MCF 10A (cell line): ENCODE measurements around the gene FIS1. TPM values are rescaled to one million over a fixed set of nuclear protein-coding genes. Genes with fewer than 3 reads are reported as not detected.
"Not testable (repeated sequence)": the region's sequence is repeated elsewhere in the genome, so short reads cannot be mapped to it uniquely, and the experiment has no call there.

Source experiments
- Bru-seq: library from RNA; stranded (reverse); fragments of 400-500 nt; gene quantifications from one replicate; lab custom pipeline; 2021; lab: Mats Ljungman, UMichigan
- BruChase-seq, 2 experiments: library from RNA; stranded (reverse); fragments of 400-500 nt; gene quantifications; one replicate each; lab custom pipeline; 2021; lab: Mats Ljungman, UMichigan
- BruUV-seq: library from RNA; stranded (reverse); fragments of 400-500 nt; replicated peaks from 2 replicates; lab custom pipeline; 2021; lab: Mats Ljungman, UMichigan
- CTCF ChIA-PET: fragments of 300-600 bp; sonication (Branson Sonifier 250); formaldehyde crosslinking; extraction: SDS; loops from one replicate; lab custom pipeline; 2021; ENCODE audit warnings: antibody characterized with exemption, inconsistent platforms; lab: Yijun Ruan, JAX
- POLR2A ChIA-PET: fragments of 300-600, 350-650 bp; sonication (Branson Sonifier 250); formaldehyde crosslinking; extraction: SDS; loops from one replicate; lab custom pipeline; 2020; ENCODE audit warnings: antibody characterized with exemption, inconsistent platforms; lab: Yijun Ruan, JAX
- DNase-seq: peaks from one replicate; pipeline ENCODE4 v3.0.0-alpha.2; 2018; ENCODE audit not compliant: unreplicated experiment
- H3K27ac Mint-ChIP-seq: one replicate; pipeline ENCODE4 v1.8.0; 2022; ENCODE audit warnings: mild to moderate bottlenecking, low read depth, mixed read lengths; ENCODE audit not compliant: unreplicated experiment
- H3K27me3 Mint-ChIP-seq: one replicate; pipeline ENCODE4 v1.8.0; 2022; ENCODE audit warnings: mixed read lengths; ENCODE audit not compliant: insufficient read depth, unreplicated experiment
- H3K36me3 Mint-ChIP-seq: one replicate; pipeline ENCODE4 v1.8.0; 2022; ENCODE audit warnings: mild to moderate bottlenecking, moderate library complexity, mixed read lengths; ENCODE audit not compliant: insufficient read depth, unreplicated experiment
- H3K4me1 Mint-ChIP-seq: one replicate; pipeline ENCODE4 v1.8.0; 2022; ENCODE audit warnings: mixed read lengths; ENCODE audit not compliant: insufficient read depth, unreplicated experiment
- H3K4me3 Mint-ChIP-seq: one replicate; pipeline ENCODE4 v1.8.0; 2022; ENCODE audit warnings: mild to moderate bottlenecking, moderate library complexity, mixed read lengths; ENCODE audit not compliant: unreplicated experiment
- H3K9me3 Mint-ChIP-seq: one replicate; pipeline ENCODE4 v1.8.0; 2022; ENCODE audit warnings: mixed read lengths; ENCODE audit not compliant: unreplicated experiment
- CTCF ChIP-seq: fragments of 200-600 bp; IDR thresholded peaks from one replicate; pipeline ENCODE4 v1.8.0; 2022; ENCODE audit warnings: antibody characterized with exemption, mild to moderate bottlenecking; ENCODE audit not compliant: unreplicated experiment
- intact Hi-C: fragments of 100-400 bp; cut with micrococcal nuclease; formaldehyde crosslinking; loops from 2 replicates; pipeline ENCODE4 v1.14.1; 2022
- long read RNA-seq: library from polyadenylated mRNA; stranded (forward); transcript quantifications from one replicate; pipeline ENCODE4 v2.0.0, GENCODE V29; 2022
- total RNA-seq: library from RNA; stranded (reverse); gene quantifications from 2 replicates; pipeline ENCODE4 v1.2.3, GENCODE V29; 2022

The FIS1 gene
- total RNA-seq (213 and 221 TPM in 2 replicates), Bru-seq, nascent RNA (percentile 79 among the genes with signal in this experiment), BruChase-seq, experiment 1, labeled RNA remaining after a 6-hour chase (percentile 82 among the genes with signal in this experiment), BruChase-seq, experiment 2, labeled RNA remaining after a 2-hour chase (percentile 79 among the genes with signal in this experiment)
- long read RNA-seq, transcript FIS1-201 (5 exons, 734 nt) = major isoform, 96 of 119 reads
- long read RNA-seq, transcript FIS1-207 (4 exons, 915 nt) = minor isoform, 14 of 119 reads
- long read RNA-seq, partial matches to known transcripts = 3 of 119 reads
- long read RNA-seq, other reads (novel, unspliced or antisense) = 2 of 119 reads

GRCh38 chr7:101244375-101245146, at the start of gene FIS1:
Gene FIS1 (minus strand): TSS chr7:101245081. CDS start chr7:101245004, 77 bp downstream.
- H3K27me3 Mint-ChIP-seq = no peaks in the 10 kb centered on the region
- H3K4me3 Mint-ChIP-seq = peak within 1 kb of the TSS; percentile 80
- intact Hi-C loops = loop anchor here (1.0 to 5.0 kb wide), 3 partner anchors 26 to 100 kb away; partner anchors contain the start of gene ZNHIT1
- DNase-seq = peak; percentile 87
- H3K4me1 Mint-ChIP-seq = peaks cover 5% of the 10 kb centered on the region
- ChIA-PET POLR2A (interaction anchor here (0.6 to 4.4 kb wide), 20 partner anchors 8 to 378 kb away, joined by 3 to 78 read pairs (median 5); partner anchors contain the start of genes IFT22, PLOD3, SERPINE1 and TRIM56), CTCF (interaction anchor here (0.5 to 4.5 kb wide), 30 partner anchors 9 to 552 kb away, joined by 3 to 55 read pairs (median 5); partner anchors contain the start of genes PLOD3, VGF and ZNHIT1)
- no TSS peak for BruUV-seq
- TF ChIP-seq CTCF = peak; percentile 76
- H3K9me3 Mint-ChIP-seq = no peaks in the 10 kb centered on the region
- H3K27ac Mint-ChIP-seq = peak within 1 kb of the TSS; percentile 97
- peaks cover 52% of the 10 kb centered on the region for H3K36me3 Mint-ChIP-seq

GRCh38 chr7:101294039-101294831, 49.4 kb upstream of the FIS1 start:
- Mint-ChIP-seq H3K4me1 (peaks cover 5% of the 10 kb centered on the region), H3K4me3 (no peak overlapping the region), H3K36me3 (peaks cover 5% of the 10 kb centered on the region), H3K9me3 (no peaks in the 10 kb centered on the region), H3K27ac (no peak overlapping the region), H3K27me3 (peaks cover 32% of the 10 kb centered on the region)
- intact Hi-C loops = no loop called here
- DNase-seq = no peak
- no peak for TF ChIP-seq CTCF
- ChIA-PET POLR2A (no interaction called here), CTCF (interaction anchor here (1.0 to 4.2 kb wide), 3 partner anchors 12 to 235 kb away, joined by 3 to 17 read pairs (median 3); no protein-coding TSS in a partner anchor)
- no TSS peak for BruUV-seq

- ChIA-PET POLR2A (interaction anchor here (0.6 to 1.1 kb wide), 2 partner anchors 11 to 28 kb away, joined by 3 to 4 read pairs; no protein-coding TSS in a partner anchor), CTCF (interaction anchor here (1.0 to 4.2 kb wide), 2 partner anchors 11 to 234 kb away, joined by 3 to 17 read pairs; no protein-coding TSS in a partner anchor)
- H3K27me3 Mint-ChIP-seq = peaks cover 38% of the 10 kb centered on the region
- H3K9me3 Mint-ChIP-seq, H3K36me3 Mint-ChIP-seq, BruUV-seq, H3K27ac Mint-ChIP-seq, H3K4me1 Mint-ChIP-seq, H3K4me3 Mint-ChIP-seq, DNase-seq, intact Hi-C loops: not testable (repeated sequence)
Observed at GRCh38 chr7:101293069-101294021, 48.5 kb upstream of the FIS1 start.

- DNase-seq, intact Hi-C loops, H3K9me3 Mint-ChIP-seq, H3K27ac Mint-ChIP-seq, BruUV-seq, H3K4me3 Mint-ChIP-seq, H3K36me3 Mint-ChIP-seq, H3K4me1 Mint-ChIP-seq: not testable (repeated sequence)
- POLR2A ChIA-PET = interaction anchor here (1.1 kb wide), 1 partner anchor 10 kb away, joined by 4 read pairs; no protein-coding TSS in a partner anchor
- CTCF ChIA-PET = interaction anchor here (2.7 to 4.2 kb wide), 3 partner anchors 9 to 149 kb away, joined by 13 to 17 read pairs (median 15); no protein-coding TSS in a partner anchor
- peaks cover 36% of the 10 kb centered on the region for H3K27me3 Mint-ChIP-seq
Observed at GRCh38 chr7:101292566-101292965, 47.7 kb upstream of the FIS1 start.
